ENCODE data around the gene STAT2. TPM values are rescaled to one million over a fixed set of nuclear protein-coding genes. Genes with fewer than 3 reads are reported as not detected.

Gene STAT2
- total RNA-seq, 1 donor from 2014 or later: 199 TPM

- DNase-seq (no peak), ATAC-seq (no peak)
- intact Hi-C loops (cut with DNase I): no loop called here
- H3K27me3 ChIP-seq: no peaks in the 10 kb centered on the region
- no peak for TF ChIP-seq CTCF (IDR thresholded peaks at IDR 0.05)
- H3K4me1 ChIP-seq: no peaks in the 10 kb centered on the region
- no peaks in the 10 kb centered on the region for H3K36me3 ChIP-seq
- H3K9me3 ChIP-seq: no peaks in the 10 kb centered on the region
- H3K27ac ChIP-seq: no peak overlapping the region
- H3K4me3 ChIP-seq: no peak overlapping the region
Measured at GRCh38 chr12:56366948-56367347, 7.0 kb upstream of the STAT2 start.

- Histone ChIP-seq H3K27ac (no peak within 1 kb of the TSS), H3K27me3 (no peaks in the 10 kb centered on the region), H3K9me3 (no peaks in the 10 kb centered on the region), H3K4me1 (peaks cover 20% of the 10 kb centered on the region), H3K36me3 (no peaks in the 10 kb centered on the region), H3K4me3 (no peak within 1 kb of the TSS)
- ATAC-seq: no peak
- intact Hi-C loops (cut with DNase I): no loop called here
- TF ChIP-seq CTCF (IDR thresholded peaks at IDR 0.05): no peak
- DNase-seq: no peak
Measured at GRCh38 chr12:56362130-56363059, 2.5 kb upstream of the STAT2 start, which contains the start of gene APOF. Gene APOF (minus strand): TSS chr12:56362857. CDS start chr12:56362745, 112 bp downstream.

- Histone ChIP-seq H3K27me3 (no peaks in the 10 kb centered on the region), H3K4me3 (no peak overlapping the region), H3K36me3 (peaks cover 3% of the 10 kb centered on the region), H3K9me3 (no peaks in the 10 kb centered on the region), H3K4me1 (peaks cover 22% of the 10 kb centered on the region), H3K27ac (no peak overlapping the region)
- TF ChIP-seq CTCF (IDR thresholded peaks at IDR 0.05): no peak
- DNase-seq (no peak), ATAC-seq (no peak)
- intact Hi-C loops (cut with DNase I): no loop called here
Measured at GRCh38 chr12:56361487-56362129, 1.7 kb upstream of the STAT2 start.

- DNase-seq (no peak), ATAC-seq (no peak)
- Histone ChIP-seq H3K9me3 (no peaks in the 10 kb centered on the region), H3K4me3 (peak overlapping the region; percentile 94), H3K4me1 (peaks cover 22% of the 10 kb centered on the region), H3K27ac (peak overlapping the region; percentile 98), H3K27me3 (no peaks in the 10 kb centered on the region), H3K36me3 (peaks cover 29% of the 10 kb centered on the region)
- no peak for TF ChIP-seq CTCF (IDR thresholded peaks at IDR 0.05)
- intact Hi-C loops (cut with DNase I): no loop called here
Measured at GRCh38 chr12:56358836-56359532, 923 bp downstream of the STAT2 start.

- no peak for DNase-seq
- H3K4me1 ChIP-seq: no peaks in the 10 kb centered on the region
- intact Hi-C loops (cut with DNase I): no loop called here
- no peaks in the 10 kb centered on the region for H3K27me3 ChIP-seq
- H3K36me3 ChIP-seq: peaks cover 99% of the 10 kb centered on the region
- no peaks in the 10 kb centered on the region for H3K9me3 ChIP-seq
- no peak overlapping the region for H3K4me3 ChIP-seq
- no peak for TF ChIP-seq CTCF (IDR thresholded peaks at IDR 0.05)
- H3K27ac ChIP-seq: no peak overlapping the region
- no peak for ATAC-seq
Measured at GRCh38 chr12:56351325-56351724, 8.6 kb downstream of the STAT2 start.
